OCI-LY7 (cell line): Measurements from ENCODE around the gene CSTF2.

Experiments
- CTCF ChIP-seq: fragments of 200-600 bp; sonication (generic); conservative IDR thresholded peaks from 2 replicates; pipeline ENCODE4 v1.5.1; 2014; ENCODE audit warnings: mild to moderate bottlenecking, antibody characterized with exemption, low read length, moderate library complexity, mixed read lengths
- EZH2phosphoT487 ChIP-seq: fragments of 200-600 bp; sonication (generic); IDR thresholded peaks from 2 replicates; pipeline ENCODE4 v1.6.1; 2018; ENCODE audit warnings: low read depth, borderline replicate concordance, mild to moderate bottlenecking, mixed run types, antibody characterized with exemption, low read length, moderate library complexity, mixed read lengths

GRCh38 chrX:100883654-100884053 lies 63.5 kb downstream of the CSTF2 start:
- TF ChIP-seq CTCF (no peak), EZH2phosphoT487 (no peak)
